Measurements from ENCODE around the gene NUBPL.

DNA sequence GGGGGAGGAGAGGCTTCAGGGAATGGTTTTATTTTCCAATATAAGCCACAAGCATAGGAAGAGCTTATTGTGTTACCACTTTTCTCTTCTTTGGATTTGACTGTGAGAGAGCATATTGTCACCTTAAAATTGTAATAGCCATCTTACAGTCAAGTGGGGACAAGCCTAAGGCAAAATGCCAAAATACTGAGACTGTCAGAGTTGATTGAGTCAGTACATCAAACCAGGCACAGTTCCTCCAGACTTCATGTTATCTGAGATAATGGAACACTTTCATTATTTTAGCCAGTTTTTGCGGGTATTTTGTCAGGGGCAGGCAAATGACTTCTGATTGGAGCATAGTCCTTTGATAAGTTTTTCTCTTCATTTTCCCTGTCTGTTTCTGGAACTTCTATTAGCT, 19.5 kb upstream of the NUBPL start:
- no peak for TF ChIP-seq CTCF (IDR thresholded peaks at IDR 0.05 in 8 of 11, conservative IDR thresholded peaks at IDR 0.05 in 3 of 11)
- TF ChIP-seq POLR2A (IDR thresholded peaks at IDR 0.05) = no peak
